HFFc6 (cell line): Measurements from ENCODE around the gene CAV1. TPM values are rescaled to one million over a fixed set of nuclear protein-coding genes. Genes with fewer than 3 reads are reported as not detected.

ENCODE experiments used
- DNase-seq: peaks from one replicate; pipeline ENCODE4 v3.0.0-alpha.2; 2018
- H3K27ac Mint-ChIP-seq: 2 replicates; pipeline ENCODE4 v1.8.0; 2020; ENCODE audit warnings: mild to moderate bottlenecking, mixed read lengths
- H3K27me3 Mint-ChIP-seq: 2 replicates; pipeline ENCODE4 v1.8.0; 2021; ENCODE audit warnings: mild to moderate bottlenecking, moderate library complexity, mixed read lengths; ENCODE audit not compliant: insufficient read depth
- H3K36me3 Mint-ChIP-seq: 2 replicates; pipeline ENCODE4 v1.8.0; 2021; ENCODE audit warnings: low read depth, mixed read lengths
- H3K4me1 Mint-ChIP-seq: 2 replicates; pipeline ENCODE4 v1.8.0; 2020; ENCODE audit warnings: low read depth, mixed read lengths
- H3K4me3 Mint-ChIP-seq: 2 replicates; pipeline ENCODE4 v1.8.0; 2020; ENCODE audit warnings: mild to moderate bottlenecking, moderate library complexity, mixed read lengths
- H3K9me3 Mint-ChIP-seq: 2 replicates; pipeline ENCODE4 v1.8.0; 2020; ENCODE audit warnings: mild to moderate bottlenecking, mixed read lengths
- total RNA-seq, 6 experiments: library from RNA; stranded (reverse); fragmentation: NEBNext Ultra II Directional; extraction: Animal tissue kit (Norgen Biotek cat#: 25700); gene quantifications; 2 replicates in 1 of 6; 3 replicates in 5 of 6; pipeline ENCODE4 v1.2.3, GENCODE V29; 2021
- TF ChIP-seq, protein P1 (sequence below): fragments of 200-600 bp; sonication (generic); IDR thresholded peaks from 2 replicates; pipeline ENCODE4 v1.5.0; 2021; ENCODE audit warnings: antibody characterized with exemption, mild to moderate bottlenecking

Gene CAV1
- total RNA-seq, 6 experiments from 2014 or later = 938 to 1,171 (median 1,076) TPM

GRCh38 chr7:116566666-116567065 lies 41.8 kb downstream of the CAV1 start:
- Mint-ChIP-seq H3K9me3 (no peaks in the 10 kb centered on the region), H3K36me3 (peaks cover 9% of the 10 kb centered on the region), H3K4me3 (peak overlapping the region; percentile 6; the same call in 1 of the 2 replicates)

DNA sequence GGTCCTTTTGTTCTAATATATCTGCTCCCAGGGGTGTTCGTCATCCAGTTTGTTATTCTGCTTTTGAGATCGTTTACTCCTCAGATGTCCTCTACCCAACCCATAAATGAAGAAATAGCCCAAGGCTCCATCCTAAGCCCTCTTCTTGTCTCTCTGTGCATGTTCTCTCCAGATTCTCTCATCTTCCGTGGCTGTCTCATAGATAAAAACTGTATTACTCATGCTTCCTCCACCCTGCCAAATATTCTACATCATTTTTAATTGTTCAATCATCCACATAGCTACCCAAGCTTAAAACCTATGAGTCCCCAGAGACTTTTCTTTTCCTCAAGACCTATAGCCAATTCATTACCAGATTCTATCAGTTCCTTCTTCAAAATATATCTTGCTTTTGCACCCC lies 44.9 kb downstream of the CAV1 start:
- peaks cover 3% of the 10 kb centered on the region for H3K27me3 Mint-ChIP-seq
- H3K4me1 Mint-ChIP-seq = peaks cover 91% of the 10 kb centered on the region
- H3K27ac Mint-ChIP-seq = peak overlapping the region; percentile 85
- peak overlapping the region; percentile 66 for H3K4me3 Mint-ChIP-seq
- DNase-seq = peak; percentile 95
- TF ChIP-seq, protein P1, sequence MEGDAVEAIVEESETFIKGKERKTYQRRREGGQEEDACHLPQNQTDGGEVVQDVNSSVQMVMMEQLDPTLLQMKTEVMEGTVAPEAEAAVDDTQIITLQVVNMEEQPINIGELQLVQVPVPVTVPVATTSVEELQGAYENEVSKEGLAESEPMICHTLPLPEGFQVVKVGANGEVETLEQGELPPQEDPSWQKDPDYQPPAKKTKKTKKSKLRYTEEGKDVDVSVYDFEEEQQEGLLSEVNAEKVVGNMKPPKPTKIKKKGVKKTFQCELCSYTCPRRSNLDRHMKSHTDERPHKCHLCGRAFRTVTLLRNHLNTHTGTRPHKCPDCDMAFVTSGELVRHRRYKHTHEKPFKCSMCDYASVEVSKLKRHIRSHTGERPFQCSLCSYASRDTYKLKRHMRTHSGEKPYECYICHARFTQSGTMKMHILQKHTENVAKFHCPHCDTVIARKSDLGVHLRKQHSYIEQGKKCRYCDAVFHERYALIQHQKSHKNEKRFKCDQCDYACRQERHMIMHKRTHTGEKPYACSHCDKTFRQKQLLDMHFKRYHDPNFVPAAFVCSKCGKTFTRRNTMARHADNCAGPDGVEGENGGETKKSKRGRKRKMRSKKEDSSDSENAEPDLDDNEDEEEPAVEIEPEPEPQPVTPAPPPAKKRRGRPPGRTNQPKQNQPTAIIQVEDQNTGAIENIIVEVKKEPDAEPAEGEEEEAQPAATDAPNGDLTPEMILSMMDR = no peak
- no peaks in the 10 kb centered on the region for H3K36me3 Mint-ChIP-seq
- H3K9me3 Mint-ChIP-seq = no peaks in the 10 kb centered on the region

More at GRCh38 chr7:116566666-116567065, 41.8 kb downstream of the CAV1 start:
- H3K27ac Mint-ChIP-seq = peak overlapping the region; percentile 66
- H3K4me1 Mint-ChIP-seq = peaks cover 87% of the 10 kb centered on the region
- TF ChIP-seq, protein P1 = no peak
- peaks cover 7% of the 10 kb centered on the region for H3K27me3 Mint-ChIP-seq
- no peak for DNase-seq

DNA sequence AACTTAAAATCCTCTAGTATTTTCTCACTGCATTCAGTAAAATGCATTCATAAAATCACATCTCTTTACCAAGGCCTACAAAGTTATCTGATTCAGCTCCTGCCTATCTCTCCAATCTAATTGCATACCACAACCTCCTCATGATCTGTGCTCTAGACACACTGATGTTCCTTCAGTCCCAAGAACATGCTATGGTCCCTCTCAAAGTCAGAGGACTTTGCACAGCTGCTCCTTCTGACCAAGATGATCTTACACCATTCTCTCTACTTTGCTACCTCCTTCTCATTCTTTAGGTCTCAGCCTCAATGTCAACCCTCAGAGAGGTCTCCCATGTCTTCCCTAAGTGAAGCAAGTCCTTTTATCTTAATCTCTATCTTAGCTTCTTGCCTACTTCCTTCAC lies 45.5 kb downstream of the CAV1 start:
- Mint-ChIP-seq H3K9me3 (no peaks in the 10 kb centered on the region), H3K27me3 (no peaks in the 10 kb centered on the region; the same call in 1 of the 2 replicates), H3K36me3 (no peaks in the 10 kb centered on the region), H3K4me3 (peak overlapping the region; percentile 66), H3K4me1 (peaks cover 91% of the 10 kb centered on the region), H3K27ac (peak overlapping the region; percentile 85)
- TF ChIP-seq, protein P1 = no peak
- peak; percentile 53 for DNase-seq

DNA sequence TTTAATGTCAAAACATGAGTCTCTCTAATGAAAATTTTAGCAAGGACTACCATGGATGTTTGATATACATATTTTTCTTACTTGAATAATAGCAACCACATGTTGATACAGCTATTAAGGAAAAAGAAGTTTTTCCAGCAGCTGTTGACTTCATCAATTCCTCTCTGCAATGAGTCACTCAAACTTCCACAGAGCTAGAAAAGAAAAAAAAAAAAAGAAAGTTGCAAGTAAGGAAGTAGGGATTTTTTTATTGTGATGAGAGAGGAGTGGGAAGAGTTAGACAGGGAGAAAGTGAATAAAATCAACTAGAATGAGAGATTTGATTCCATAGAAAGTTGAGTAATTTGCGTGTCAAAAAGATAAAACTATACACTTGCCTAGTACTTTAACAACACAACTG lies 46.2 kb downstream of the CAV1 start:
- Mint-ChIP-seq H3K4me3 (peak overlapping the region; percentile 66), H3K27ac (peak overlapping the region; percentile 85), H3K9me3 (no peaks in the 10 kb centered on the region), H3K4me1 (peaks cover 93% of the 10 kb centered on the region), H3K36me3 (no peaks in the 10 kb centered on the region), H3K27me3 (no peaks in the 10 kb centered on the region; the same call in 1 of the 2 replicates)
- DNase-seq = peak; percentile 72
- TF ChIP-seq, protein P1 = no peak

GRCh38 chr7:116571552-116571951 lies 46.7 kb downstream of the CAV1 start:
- H3K4me3 Mint-ChIP-seq = peak overlapping the region; percentile 66; the same call in 1 of the 2 replicates
- H3K27ac Mint-ChIP-seq = peak overlapping the region; percentile 85
- H3K27me3 Mint-ChIP-seq = no peaks in the 10 kb centered on the region; the same call in 1 of the 2 replicates
- no peaks in the 10 kb centered on the region for H3K9me3 Mint-ChIP-seq
- no peaks in the 10 kb centered on the region for H3K36me3 Mint-ChIP-seq
- DNase-seq = no peak
- TF ChIP-seq, protein P1 = no peak
- H3K4me1 Mint-ChIP-seq = peaks cover 93% of the 10 kb centered on the region
